Activated CD4-positive, alpha-beta T cell treated with anti-CD3 and anti-CD28 coated beads, Interleukin-2, amount 50 U/mL, for 16 hours (primary cell): Measurements from ENCODE around the gene TUBA4B.
"Not testable (repeated sequence)": the region's sequence is repeated elsewhere in the genome, so short reads cannot be mapped to it uniquely, and the experiment has no call there.

ENCODE experiments used
- DNase-seq: peaks from one replicate; pipeline ENCODE4 v3.0.0-alpha.2; 2020

The TUBA4B gene

DNA sequence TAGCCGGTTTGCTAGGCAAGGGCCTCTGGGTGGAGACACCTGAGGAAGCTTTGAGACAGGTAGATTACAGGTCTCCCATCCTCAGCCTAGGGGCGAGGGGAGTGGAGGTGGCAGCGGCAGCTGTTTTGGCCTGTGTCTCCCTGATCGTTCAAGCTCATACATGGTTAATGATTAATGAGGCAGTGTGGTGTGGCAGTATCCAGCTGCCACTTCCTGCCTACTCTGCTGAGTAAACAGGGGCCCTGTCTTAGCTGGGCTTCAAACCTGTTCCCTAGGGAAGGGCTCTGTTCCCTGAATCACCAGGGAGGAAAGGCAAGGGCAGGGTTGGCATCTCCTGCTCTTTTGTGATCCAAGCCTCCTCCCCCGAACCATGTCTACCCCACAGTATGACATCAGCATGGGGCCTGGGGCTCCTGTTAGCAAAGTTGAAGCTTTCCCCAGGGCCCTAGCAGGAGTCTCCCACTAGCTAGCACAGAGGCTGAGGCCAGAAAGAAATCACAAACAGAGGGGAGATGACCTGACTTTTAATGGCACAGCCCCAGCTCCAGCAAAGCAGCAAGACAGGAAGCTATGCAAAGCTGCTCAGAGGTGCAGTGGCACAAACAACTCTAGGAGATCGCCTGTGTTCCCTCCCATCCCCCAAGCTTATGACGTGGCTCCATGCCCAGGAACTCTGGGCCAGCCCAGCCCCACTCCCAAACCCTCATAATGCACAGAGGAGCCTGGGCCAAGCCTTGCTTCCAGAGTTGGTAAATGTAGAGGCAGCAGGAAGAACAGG, 3.7 kb upstream of the TUBA4B start:
- DNase-seq = peak; percentile 62

DNA sequence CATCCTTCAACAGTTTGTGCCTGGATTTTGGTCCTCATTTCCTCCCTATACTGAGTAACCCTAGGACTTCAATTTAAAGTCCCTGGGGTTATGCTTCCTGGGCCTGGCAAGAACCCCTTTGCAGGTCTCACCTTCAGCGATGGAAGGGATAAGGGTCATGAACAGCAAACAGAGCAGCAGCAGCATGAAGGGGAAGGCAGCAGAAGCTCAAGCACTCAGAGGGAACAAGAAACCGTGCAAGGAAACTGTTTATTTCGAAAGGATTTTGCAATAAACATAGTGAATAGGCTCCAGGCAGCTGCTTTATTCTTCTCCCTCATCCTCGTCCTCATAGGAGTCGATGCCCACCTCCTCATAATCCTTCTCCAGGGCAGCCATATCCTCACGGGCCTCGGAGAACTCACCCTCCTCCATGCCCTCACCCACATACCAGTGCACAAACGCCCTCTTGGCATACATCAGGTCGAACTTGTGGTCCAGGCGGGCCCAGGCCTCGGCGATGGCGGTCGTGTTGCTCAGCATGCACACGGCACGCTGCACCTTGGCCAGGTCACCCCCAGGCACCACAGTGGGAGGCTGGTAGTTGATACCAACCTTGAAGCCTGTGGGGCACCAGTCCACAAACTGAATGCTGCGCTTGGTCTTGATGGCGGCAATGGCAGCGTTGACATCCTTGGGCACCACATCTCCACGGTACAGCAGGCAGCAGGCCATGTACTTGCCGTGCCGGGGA, 2.8 kb upstream of the TUBA4B start:
- no peak for DNase-seq

DNA sequence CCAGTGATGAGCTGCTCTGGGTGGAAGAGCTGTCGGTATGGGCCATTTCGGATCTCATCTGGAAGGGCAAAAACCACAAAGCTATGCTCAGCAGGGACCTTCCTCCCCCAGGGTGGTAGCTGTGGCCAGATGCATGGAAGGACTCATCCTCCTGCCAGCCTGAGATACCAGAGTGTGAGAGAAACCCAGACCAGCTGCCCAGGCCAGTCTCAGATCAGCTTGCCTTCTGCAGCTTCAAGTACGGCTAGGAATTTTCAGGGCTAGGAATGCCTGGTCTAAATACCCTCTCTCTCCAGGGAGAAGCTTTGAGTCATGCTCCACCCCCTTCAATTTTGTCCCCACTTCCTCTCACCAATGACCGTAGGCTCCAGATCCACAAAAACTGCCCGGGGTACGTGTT, 1.4 kb upstream of the TUBA4B start:
- no peak for DNase-seq

DNA sequence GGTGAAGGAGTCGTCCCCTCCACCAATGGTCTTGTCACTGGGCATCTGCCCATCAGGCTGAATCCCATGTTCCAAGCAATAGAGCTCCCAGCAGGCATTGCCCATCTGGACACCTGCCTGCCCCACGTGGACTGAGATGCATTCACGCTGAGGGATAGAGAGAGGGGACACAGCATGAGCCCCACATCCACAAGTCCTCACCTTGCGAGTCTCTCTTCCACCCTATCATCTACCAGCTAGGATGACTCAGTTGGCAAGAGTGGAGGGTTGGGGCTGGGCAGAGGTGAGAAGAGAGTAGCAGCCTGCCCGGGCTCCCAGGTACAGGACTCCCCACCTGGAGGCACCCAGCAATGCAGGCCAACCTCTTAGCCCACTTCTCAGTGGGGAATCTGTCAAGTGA, 959 bp upstream of the TUBA4B start:
- DNase-seq = peak; percentile 34

DNA sequence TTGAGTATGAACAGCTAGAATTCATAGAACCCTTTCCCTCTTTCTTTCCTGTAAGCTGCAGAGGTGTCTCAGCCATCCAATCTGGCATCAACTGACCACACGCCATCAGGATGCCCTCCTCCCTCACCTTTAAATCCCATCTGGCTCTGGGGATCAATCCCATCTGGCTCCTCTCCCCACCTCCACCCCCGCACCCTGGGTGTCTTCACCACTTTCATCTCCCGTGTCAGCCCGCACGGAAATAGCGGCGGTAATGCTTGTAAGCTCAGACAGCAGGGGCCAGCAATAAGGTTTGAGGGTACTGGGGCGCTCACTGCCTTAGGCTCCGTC, 508 bp upstream of the TUBA4B start:
- no peak for DNase-seq

DNA sequence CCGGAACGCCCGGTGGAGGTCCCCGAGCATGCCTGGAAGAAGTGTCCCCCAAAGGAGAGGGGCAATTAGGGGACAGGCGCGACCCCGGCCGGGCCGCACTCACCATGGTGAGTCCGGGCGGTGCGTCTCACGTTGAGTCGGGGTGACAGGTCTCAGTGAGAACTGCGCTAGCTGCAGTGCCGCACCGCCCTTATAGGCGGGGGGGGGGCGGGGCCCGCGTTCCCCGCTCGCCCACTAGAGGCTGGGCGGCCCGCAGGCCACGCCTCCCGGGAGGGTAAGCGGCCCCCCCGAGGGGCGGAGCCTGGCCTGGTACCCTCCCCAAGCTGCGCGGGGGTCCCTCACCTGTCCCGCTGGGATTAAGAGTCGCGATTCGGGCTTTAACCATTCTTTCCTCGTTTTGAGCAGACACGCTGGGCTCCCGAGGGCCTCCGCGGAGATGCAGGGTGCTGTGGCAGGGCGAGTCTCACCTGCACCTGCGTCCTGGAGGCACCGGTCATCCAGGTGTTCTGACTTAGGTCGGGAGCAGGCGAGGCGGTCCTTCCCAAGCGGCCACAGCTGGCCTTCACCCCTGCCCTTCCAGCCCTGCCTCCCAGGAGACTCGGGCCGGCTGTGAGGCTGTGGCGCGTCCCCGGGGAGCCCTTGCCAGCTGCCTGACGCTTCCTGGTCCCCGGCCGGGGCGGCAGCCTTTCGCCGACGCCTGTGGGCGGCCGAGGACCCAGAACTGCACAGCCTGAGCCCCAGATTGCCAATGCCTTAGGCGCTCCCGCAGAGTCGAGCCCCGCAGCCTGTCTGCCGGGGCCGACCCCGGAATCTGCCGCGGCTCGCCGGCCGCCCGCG, 928 bp downstream of the TUBA4B start, which contains the start of gene TUBA4A:
TSS of gene TUBA4A (minus strand) at position 166 of the 837 bp plus-strand sequence. CDS start at position 106, 60 bp downstream.
- DNase-seq = peak; percentile 91

DNA sequence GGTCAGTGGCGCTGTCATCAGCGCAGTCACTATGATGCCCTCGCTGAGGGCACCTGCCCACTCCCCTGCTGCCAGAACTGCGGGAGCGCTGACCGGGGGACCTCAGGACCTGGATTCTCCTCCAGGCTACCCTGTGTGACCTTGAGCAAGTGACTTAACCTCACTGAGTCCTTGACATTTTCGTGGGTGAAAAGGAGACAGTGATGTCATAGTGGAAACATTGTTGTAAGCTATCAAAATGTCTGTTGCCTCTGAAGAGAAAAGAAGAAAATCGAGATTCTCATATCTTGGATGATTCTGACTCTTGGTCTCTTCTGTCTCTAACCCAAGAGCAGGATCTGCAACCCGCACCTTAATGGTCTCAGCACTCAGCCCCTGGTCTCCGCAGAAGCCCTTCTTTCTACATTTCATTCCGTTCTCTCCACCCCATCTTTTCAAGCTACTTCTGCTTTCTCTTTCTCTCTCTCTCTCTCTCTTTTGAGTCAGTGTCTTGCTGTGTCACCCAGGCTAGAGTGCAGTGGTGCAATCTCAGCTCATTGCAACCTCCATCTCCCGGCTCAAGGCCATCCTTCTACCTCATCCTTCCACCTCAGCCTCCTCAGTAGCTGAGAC, 1.7 kb downstream of the TUBA4B start:
- peak; percentile 64 for DNase-seq

DNA sequence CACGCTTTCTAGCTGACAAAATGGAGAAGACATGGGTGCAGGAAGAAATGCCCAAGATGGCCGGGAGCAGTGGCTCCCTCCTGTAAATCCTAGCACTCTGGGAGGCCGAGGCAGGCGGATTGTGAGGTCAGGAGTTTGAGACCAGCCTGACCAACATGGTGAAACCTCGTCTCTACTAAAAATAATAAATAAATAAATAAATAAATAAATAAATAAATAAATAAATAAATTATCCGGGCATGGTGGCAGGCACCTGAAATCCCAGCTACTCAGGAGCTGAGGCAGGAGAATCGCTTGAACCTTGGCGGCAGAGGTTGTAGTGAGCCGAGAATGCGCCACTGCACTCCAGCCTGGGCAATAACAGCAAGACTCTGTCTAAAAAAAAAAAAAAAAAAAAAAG, 5.9 kb downstream of the TUBA4B start:
- not testable (repeated sequence) for DNase-seq

DNA sequence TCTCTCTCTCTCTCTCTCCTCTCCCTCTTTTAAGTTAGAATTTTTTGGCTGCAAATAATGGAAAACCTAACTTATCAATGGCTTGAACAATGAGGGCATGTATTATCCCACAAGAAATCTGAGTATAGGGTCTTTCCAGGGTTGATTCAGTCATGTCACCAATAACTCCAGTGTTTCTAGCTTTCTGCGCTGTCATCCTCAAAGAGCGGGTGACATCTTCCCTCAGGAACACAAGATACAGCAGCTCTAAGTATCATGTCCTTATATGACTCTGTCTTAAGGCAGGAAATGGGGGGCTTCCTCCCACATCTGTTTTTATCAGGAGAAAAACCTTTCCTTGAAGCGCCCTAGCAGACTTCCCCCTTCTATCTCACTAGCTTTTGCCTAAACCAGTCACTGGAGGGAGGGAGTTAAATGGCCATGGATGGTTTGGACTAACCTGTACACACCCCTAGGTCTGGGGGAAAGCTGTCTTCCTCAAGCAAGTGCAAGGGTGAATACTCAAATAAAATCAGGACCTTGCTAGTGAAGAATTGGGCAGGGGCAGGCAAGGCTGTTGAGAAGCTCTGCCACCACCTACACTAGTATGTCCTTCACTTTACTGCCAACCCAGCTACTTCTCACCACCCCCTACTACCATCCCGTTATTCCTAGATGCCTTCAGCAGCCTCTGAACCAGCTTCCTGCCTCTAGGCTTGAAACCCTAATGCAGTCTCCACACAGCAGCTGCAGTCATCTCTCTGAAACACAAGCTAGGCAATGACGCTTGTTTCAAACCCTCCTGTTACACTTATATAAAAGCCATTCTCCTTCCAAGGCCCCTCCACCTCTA, 8.2 kb downstream of the TUBA4B start:
- no peak for DNase-seq

DNA sequence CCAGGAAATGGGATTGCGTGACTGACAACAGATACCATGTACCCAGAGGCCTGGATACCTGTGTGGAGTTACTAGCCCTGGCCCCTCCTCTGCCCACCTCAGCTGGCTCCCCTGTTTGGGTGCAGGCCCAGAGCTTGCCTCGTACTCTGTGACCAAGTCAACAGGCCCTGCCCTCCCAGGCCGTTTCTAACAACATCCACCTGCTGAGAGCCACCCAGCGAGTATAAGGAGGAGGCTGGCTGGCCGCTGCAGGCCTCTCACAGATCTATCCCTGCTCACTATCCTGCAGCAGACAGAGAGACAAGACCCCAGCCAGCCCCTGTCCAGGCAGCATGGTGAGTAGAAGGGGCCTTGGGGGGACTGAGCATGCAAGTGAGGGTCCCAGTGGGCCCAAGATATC, 13.2 kb downstream of the TUBA4B start:
- DNase-seq = no peak

DNA sequence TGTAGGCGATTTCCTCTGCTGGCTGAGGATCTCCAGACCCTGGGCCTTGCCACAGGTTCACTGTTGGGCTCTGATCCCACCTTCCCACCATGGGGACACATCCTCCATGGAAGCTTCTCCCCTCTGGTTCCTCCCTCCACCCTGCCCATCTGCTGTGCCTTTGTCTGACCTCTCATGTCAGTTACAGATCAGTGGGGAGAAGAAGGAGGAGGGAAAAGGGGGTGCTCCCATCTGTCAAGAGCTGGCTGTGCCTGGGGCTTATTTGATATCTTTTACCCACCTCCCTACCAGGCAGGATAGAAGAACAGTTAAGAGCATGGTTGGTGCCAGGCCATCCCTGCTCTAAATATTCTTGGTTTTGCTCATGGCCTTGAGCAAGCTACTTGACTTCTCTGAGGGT, 13.8 kb downstream of the TUBA4B start:
- no peak for DNase-seq

DNA sequence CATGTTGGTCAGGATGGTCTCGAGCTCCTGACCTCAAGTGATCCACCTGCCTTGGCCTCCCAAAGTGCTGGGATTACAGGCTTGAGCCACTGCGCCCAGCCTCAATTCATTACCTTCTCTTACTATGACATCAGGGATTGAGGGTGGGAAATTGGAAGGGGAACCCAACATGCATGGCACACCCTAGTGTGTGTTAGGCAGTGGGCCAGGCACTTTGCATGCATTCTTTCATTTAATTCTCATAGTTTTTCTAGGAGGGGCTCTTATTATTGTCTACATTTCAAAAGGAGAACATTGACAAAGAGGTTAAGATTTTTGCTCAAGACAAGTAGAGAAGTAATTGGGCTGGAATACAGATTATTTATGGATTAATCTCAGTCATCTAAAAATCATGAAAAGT, 15.3 kb downstream of the TUBA4B start:
- no peak for DNase-seq

DNA sequence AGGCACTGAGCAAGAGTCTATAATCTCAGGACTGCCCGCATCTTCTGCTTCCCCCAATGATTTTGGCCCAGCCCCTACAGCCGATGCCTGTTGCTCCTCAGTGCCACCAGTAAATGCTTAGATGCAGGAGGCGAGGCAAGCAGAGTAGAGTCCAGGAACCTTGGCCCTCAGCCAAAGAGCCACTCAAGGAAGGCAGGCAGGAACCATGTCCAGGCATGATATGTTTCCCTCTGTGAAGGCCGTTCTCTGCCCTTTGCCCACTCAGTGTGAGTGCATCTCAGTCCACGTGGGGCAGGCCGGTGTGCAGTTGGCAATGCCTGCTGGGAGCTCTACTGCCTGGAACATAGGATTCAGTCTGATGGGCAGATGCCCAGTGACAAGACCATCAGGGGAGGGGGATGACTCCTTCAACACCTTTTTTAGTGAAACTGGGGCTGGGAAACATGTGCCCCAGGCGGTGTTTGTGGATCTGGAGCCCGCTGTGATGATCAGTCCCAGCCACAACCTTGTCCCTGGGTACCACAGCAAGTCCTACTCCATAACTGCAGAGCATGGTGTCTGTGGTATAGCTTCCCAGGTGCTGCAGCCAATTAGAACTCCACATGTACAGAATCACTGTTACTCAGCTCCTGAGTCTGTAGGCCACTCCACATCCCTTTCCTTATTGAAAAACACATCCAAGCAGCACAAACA, 16.5 kb downstream of the TUBA4B start:
- no peak for DNase-seq

DNA sequence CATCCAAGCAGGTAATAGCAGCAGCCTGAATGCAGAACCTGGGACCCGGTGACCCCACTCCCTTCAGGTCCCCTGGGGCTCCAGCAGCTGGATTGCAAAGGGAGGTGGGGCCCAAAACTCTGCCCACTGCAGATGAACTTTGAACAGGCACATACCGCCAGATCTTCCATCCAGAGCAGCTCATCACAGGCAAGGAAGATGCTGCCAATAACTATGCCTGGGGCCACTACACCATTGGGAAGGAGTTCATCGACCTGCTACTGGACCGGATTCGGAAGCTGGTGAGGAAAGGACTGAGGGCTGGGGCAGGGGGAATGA, 17.0 kb downstream of the TUBA4B start:
- no peak for DNase-seq

DNA sequence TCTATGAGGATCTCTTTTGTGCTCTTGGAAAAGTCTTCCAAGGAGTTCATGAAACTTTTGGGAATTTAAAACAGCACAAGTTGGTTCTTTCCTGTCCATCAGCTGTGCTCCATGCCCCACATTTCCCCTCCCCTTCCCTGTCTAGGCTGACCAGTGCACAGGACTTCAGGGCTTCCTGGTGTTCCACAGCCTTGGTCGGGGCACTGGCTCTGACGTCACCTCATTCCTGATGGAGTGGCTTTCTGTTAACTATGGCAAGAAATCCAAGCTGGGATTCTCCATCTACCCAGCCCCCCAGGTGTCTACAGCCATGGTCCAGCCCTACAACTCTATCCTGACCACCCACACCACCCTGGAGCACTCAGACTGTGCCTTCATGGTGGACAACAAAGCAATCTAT, 18.0 kb downstream of the TUBA4B start:
- DNase-seq = no peak

DNA sequence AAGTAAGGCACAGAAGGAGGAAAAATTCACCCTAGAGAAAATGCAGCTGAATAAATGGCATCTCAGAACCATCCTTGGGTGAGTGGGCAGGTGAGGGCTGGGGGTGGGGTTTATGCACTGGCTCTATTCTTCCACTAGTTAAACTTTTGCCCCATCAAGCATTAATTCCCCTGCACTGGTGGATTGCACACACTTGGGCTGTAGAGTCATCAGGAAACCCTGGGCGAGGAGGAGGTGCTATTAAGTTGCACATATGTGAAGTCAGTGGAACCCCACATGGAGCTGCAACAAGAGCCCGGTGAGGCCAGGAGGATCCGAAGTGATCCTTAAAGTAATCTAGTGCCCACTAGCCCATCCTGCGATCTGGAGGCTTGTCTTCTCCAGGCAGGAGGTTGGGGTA, 19.3 kb downstream of the TUBA4B start:
- DNase-seq = no peak

DNA sequence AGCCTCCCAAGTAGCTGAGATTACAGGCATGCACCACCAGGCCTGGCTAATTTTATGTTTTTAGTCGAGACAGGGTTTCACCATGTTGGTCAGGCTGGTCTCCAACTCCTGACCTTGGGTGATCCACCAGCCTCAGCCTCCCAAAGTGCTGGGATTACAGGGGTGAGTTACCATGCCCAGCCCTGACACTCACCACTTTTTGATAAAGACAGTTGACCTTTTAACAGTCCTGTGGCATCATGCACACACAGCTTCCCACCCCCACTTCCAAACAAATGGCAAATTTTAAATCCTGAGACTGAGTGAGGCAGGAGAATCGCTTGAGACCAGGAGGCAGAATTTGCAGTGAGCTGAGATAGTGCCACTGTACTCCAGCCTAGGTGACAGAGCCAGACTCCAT, 20.0 kb downstream of the TUBA4B start:
- no peak for DNase-seq

DNA sequence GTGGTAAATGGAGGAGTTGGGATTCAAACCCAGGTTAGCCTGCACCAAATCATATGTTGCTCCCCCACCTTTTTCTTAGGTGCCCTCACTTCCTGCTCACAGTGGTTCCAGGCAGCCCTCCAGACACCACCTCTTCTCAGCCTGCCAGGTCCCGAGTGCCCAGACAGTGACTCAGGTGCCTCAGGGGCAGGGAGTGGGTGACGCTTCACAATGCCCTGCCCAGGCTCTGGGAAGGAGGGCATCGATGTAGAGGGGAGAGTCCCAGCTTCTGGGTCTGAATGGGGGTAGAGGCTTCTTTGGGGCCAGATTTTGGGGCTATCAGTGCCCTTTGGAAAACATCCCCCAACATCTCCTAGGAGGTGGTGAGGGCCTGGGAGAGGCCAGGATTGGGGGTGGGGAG, 20.9 kb downstream of the TUBA4B start:
- DNase-seq = no peak

DNA sequence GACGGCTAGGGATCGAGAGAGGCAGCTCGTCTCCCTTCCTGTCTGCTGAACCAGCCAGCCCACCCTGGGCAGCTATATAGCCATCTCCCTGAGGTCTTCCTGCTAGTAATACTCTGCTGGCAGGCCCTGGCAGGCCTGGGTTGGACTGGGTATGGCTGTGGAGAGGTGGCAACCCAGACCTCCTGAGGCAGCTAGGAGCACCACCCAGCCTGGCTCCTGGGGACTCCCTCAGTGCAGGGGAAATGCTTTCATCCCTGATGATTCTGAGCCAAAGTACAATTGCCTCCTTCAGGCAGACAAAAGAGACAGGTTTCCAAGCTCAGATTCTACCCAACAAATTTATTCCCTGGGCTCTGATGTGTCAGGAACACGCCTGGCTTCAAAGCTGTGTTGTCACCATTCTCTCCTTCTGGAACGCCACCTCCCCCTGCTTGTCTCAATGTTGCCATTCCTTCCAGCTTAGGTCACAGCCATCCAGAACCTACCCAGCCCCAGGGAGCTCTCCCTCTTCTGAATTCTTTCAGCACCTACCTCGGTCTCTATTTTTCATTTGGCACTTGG, 21.4 kb downstream of the TUBA4B start:
- DNase-seq = no peak

DNA sequence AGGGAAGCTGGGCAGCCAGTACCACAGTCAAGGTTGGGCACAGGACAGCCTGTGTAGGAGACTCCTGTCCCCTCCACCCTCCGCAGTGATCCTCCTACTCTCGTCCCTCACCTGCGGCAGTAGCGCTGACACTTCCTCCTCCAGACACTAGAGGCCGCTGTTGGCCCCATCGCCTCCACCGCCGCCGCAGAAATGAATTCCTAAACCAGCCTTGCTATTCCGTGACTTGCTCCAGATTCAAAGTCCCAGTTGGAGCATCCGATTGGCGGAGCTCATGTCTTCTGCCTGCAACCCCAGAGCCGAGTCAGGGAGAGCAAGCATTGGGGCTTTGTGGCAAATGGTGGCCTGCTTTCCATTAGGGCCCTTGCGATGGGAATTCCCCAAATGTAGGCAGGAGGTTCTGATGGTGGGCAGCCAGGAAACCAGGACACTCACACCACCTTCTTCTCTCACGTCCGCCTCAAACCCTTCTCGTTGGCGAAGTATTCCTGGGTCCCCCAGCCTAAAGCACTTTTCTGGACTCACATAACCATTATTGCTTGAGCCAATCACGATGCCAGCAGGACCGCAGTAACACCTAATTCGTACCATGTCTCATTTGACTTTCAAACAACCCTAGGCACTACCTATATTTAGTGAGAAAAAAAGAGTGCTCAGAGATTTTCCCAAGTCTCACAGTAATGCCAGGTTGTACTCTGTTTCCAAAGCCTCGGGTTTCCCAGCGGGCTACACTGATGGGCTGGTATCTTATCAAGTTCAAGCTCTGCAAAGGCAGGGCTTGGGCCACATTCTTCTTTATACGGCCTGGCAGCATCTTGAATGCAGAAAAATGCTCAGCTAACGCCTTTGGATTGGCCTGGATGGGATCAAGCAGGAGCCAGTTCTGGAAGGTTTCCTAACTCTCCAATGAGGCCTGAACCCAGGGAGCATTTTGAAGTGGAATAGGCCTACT, 24.9 kb downstream of the TUBA4B start:
- peak; percentile 78 for DNase-seq
